Fibroblast of pulmonary artery (primary cell): ENCODE data around the gene CDYL2.

Experiments used
- DNase-seq: peaks from one replicate; pipeline ENCODE4 v3.0.0-alpha.2; 2010; ENCODE audit warnings: low read depth
- H3K4me3 ChIP-seq: replicated peaks from 2 replicates; pipeline ENCODE4 v1.5.1; 2011; ENCODE audit warnings: low read depth, mild to moderate bottlenecking, control low read depth, low read length, moderate library complexity
- TF ChIP-seq, protein P1 (sequence below): IDR thresholded peaks from 2 replicates; pipeline ENCODE4 v1.5.1; 2011; ENCODE audit warnings: mild to moderate bottlenecking, control low read depth, low read length, inconsistent platforms; ENCODE audit errors: missing control alignments

The CDYL2 gene

DNA sequence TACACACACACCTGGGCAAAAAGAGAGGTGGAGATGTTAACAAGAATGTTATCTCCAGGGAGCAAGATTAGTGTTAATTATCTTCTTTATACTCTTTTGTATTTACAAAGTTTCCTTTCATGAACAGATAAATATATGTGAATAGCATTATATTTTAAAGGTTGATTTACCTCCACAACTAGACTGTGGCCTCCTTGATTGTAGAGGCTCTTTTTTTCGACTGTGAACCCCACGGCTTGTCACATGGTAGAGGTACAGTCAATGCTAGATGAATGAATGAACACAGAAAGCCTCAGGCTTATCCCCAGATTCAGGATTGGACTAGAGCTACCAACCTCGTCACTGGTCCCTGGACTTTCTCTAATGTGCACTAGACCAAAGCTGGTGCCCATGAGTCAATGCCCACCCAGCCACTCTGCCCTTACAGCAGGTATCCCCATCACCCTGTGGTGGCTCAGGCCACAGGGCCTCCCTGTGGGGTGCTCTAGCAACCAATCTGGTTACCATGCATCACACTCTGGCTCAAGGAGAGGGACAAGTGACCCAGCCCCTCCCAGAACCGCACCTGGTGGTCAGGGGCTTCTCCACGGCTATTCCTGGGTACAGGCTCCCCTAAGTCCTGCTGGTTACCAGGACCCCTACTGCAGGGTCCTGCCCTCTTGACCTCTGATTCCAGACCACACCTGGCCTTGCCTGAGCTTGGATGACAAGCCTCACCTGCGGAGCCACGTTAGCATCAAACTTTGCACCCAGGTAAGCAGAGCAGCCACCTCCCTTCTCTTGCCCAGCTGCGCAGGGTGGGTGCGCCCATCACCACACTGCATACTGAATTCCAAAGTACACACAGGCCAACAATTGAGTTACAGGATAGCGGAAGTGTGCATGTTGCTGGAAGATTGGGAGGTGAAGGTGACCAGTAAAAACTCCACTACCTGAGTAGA is 101.0 kb downstream of the CDYL2 start:
- no peak for DNase-seq
- H3K4me3 ChIP-seq, result no peak overlapping the region
- TF ChIP-seq, protein P1, sequence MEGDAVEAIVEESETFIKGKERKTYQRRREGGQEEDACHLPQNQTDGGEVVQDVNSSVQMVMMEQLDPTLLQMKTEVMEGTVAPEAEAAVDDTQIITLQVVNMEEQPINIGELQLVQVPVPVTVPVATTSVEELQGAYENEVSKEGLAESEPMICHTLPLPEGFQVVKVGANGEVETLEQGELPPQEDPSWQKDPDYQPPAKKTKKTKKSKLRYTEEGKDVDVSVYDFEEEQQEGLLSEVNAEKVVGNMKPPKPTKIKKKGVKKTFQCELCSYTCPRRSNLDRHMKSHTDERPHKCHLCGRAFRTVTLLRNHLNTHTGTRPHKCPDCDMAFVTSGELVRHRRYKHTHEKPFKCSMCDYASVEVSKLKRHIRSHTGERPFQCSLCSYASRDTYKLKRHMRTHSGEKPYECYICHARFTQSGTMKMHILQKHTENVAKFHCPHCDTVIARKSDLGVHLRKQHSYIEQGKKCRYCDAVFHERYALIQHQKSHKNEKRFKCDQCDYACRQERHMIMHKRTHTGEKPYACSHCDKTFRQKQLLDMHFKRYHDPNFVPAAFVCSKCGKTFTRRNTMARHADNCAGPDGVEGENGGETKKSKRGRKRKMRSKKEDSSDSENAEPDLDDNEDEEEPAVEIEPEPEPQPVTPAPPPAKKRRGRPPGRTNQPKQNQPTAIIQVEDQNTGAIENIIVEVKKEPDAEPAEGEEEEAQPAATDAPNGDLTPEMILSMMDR, result no peak

DNA sequence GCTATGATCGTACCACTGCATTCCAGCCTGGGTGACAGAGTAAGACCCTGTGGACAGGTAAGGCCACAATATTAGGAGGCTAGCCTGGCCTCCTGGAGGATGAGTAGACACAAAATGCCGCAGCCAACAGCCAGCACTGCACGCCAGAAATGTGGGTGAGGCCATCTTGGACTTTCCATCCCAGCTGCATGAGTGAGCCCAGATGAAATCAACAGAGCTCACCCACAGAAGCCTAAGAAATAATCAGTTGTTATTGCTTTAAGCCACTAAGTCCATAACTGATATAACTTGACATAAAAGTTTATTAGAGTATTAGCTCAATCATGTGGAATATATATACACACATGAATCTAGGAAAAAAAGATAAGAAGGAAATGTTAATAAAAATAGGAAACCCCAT is 101.7 kb downstream of the CDYL2 start:
- H3K4me3 ChIP-seq, result no peak overlapping the region
- DNase-seq, result no peak
- TF ChIP-seq, protein P1, result no peak

DNA sequence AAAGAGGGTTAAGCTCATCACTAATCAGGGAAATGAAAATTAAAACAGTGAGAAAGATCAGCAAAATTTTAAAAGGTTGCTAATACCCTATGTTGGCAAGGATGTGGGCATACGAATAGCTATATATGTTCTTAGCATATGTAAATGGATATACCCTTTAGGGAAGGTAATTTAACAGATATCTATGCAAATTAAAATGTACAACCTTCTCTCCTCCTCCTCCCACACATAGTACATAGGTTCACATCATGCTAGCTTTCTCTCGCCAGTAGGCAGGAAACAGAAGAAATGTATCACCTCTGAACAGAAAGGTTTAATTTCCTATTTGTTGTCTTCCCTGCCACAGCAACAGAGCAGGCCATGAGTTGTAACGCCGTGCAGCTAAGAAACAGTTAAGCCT is 103.8 kb downstream of the CDYL2 start:
- no peak overlapping the region for H3K4me3 ChIP-seq
- no peak for DNase-seq
- TF ChIP-seq, protein P1, result no peak

DNA sequence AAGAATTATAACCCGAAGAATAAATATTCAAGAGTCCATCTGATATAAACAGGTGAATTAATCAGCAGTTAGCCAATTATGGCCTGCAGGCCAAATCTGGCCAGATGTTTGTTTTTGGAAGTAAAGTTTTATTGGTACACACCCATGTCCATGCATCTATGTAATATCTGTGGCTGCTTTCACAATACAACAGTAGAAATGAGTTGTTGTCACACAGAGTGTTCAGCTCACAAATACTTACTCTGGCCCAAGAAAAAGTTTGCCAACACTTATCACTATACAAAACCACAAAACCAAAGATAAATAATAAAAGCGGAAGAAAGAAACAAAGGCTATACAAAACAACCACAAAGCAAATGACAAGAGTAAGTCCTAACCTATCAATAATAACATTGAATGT is 109.4 kb downstream of the CDYL2 start:
- TF ChIP-seq, protein P1, result no peak
- H3K4me3 ChIP-seq, result no peak overlapping the region
- peak; percentile 33 for DNase-seq

DNA sequence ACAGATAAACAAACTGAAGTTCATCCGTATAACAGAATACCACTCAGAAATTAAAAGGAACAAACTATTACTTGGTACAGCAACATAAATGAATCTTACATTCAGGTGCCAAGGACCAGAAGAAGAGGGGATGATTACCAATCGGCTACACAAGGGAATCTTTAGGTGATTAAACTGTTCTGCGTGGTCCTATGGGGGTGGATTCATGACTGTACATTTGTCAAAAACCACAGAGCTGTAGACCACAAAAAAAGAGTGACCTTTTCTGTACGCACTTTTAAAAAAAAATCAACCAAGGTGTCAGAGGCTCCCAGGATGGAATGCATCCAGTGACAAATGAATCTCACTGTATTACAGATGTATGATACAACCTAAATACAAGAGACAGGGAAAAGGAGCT is 110.8 kb downstream of the CDYL2 start:
- TF ChIP-seq, protein P1, result no peak
- DNase-seq, result no peak
- no peak overlapping the region for H3K4me3 ChIP-seq

DNA sequence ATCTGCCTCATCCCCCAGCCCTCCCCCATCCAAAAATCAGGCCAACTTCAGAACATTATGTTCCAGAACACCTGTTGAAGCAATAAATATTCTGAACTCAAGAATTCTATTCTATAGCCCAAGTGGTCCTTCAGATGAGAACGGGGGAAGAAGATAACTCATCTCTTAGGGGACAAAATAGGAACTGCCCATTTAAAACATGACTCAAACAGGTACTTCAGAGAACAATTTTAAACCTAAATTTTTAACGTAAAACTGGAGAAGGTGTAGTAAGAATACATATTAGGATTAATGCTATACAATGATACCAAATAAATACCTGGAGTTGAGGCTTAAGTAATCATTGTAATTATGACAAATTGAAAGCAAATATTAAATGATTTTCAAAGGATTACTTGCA is 112.1 kb downstream of the CDYL2 start:
- TF ChIP-seq, protein P1, result no peak
- DNase-seq, result no peak
- no peak overlapping the region for H3K4me3 ChIP-seq
